Frontal cortex (tissue), 4 donors: ENCODE measurements around the gene SLC30A4. TPM values are rescaled to one million over a fixed set of nuclear protein-coding genes. Genes with fewer than 3 reads are reported as not detected.
A peak's percentile ranks its signal among the peaks of the same experiment; 100 is the strongest.
"Not testable (repeated sequence)": the region's sequence is repeated elsewhere in the genome, so short reads cannot be mapped to it uniquely, and the experiment has no call there.

Experiments used
- DNase-seq, 2 donors: peaks; one replicate each; pipeline ENCODE4 v3.0.0; 2012; ENCODE audit warnings: low spot score in 2 of 2
- FAIRE-seq: peaks from 2 replicates; lab custom pipeline; 2012; peaks lifted over from hg19 to GRCh38; lab: Jason Lieb, UNC
- total RNA-seq: library from RNA; depleted of rRNA; stranded (reverse); fragments of >200 nt; gene quantifications from one replicate; pipeline ENCODE4 v1.2.3, GENCODE V29; 2014
- donor health status: control.
- donor health status: control.
- donor health status: control.

Gene SLC30A4
- total RNA-seq, 1 donor from 2014 or later = 38.7 TPM

DNA sequence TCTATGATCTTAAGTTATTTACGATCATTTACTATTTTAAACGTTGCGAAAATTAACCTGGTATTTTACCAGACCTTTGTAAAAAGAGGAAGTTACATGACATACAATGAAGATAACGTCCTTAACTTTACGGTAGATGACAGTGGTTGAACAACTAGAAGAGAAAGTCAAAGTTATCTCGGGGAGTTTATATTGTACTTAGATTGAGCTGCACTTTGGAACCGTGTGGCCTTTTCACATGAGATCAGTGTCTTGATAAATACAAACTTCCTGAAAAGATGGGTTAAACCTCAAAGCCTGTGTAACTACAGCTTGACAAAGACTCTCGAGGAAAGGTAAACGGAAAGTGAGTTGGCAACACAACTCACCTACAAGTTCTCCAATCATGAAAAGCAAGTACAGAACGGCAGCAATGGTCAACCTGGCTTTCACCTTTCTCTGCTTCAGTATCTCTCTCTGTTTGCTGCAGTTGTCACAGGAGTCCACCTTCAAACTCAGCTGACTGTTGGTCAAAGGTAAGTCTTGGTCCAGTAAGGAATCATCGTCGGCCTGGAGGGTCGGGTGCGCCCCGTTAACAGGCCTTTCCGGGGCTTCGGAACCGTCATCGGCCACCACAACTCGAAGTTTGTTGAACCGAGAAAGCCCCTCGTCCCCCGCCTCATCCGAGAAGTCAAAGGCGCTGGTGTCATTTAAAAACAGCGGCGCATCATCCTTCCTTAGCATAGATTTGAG is 793 bp downstream of the SLC30A4 start:
- FAIRE-seq (no peak), DNase-seq (no peak)

DNA sequence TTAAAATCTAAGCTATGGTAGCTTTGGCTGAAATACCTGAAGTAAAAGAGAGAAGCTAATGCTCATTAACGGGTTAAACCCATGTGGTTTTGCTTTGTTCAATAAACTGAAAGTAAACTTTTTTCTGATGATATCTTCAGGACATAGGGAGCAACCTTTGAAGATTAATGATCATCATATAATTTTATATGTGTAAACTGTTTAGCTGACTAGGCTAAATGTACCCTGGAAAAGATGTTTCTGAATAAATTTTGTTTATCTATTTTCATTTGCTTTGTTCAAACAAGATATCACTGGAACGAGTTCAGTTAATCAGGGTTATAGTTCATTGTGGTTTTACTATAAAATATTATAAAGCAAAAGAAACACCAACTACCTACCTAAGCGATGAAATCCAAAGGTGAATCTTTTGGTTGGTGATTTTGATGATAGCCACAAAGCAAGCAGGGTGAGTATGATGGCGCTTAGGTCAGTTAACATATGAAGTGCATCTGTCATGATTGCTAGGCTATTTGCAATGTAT is 11.7 kb downstream of the SLC30A4 start:
- no peak for DNase-seq

DNA sequence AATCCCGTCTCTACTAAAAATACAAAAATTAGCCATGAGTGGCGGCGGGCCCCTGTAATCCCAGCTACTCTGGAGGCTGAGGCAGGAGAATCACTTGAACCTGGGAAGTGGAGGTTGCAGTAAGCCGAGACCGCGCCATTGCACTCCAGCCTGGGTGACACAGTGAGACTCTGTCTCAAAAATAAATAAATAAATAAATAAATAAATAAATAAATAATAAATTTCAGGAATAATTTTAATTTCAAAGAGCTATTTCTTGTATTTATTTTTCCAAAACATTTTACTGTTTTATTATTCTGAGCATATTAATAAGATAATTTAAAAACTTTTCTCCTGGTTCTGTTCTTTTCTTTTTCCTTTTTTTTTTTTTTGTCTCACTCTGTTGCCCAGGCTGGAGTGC is 15.4 kb downstream of the SLC30A4 start:
- not testable (repeated sequence) for DNase-seq, FAIRE-seq

More for the DNA sequence above, 11.7 kb downstream of the SLC30A4 start:
- FAIRE-seq = no peak

DNA sequence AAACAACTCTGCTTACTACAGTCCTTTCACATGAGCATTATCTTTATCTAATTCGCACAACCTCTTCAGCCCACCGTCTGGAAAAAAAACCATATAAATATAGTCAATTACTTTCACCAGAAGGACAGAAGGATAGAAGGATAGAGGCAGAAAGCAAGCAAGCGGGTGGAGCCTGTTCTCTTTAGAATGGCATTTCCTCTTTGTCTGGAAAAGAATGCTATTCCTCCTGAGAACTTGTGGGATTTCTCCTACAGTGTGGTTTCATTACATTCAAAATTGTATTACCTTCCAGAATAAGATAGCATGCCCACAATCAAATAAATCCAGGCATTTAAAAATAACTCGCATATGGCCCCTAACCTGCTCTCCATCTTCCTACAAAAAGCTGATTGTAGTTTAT is 23.1 kb downstream of the SLC30A4 start:
- no peak for FAIRE-seq
- DNase-seq = no peak

DNA sequence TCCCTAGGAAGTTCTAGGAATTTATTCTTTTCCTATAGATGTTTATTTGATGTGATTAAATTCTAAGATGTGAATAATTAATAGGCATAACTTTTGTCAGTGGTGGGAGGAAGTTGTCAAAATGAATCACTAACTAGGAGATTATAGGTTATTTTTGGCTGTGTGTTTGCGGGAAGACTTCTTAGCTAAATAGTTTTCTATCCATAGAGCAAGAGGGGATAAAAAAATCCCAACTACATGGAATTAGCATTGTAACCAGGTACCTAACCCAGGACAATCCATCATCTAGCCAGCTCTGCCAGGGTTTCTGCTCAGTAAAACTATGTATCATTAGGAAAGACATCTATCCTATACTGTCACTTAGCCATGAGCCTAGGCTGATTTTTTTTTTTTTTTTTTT is 23.9 kb downstream of the SLC30A4 start:
- no peak for FAIRE-seq
- no peak for DNase-seq

DNA sequence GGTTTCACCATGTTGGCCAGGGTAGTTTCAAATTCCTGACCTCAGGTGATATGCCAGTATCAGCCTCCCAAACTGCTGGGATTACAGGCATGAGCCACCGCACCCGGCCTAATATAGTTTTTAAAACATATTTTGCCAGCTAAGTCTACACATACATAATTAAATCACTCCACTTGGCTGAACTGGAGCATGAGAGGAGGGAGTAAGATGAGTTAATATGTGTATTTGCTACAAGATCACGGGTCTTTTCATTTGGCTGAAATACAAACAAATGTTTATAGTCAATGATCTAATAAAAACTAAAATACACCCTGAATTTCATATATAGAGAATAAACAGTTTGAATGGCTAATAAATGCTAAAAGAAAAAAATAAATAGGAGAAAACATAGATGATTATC is 25.3 kb downstream of the SLC30A4 start:
- DNase-seq = no peak
- FAIRE-seq = no peak

DNA sequence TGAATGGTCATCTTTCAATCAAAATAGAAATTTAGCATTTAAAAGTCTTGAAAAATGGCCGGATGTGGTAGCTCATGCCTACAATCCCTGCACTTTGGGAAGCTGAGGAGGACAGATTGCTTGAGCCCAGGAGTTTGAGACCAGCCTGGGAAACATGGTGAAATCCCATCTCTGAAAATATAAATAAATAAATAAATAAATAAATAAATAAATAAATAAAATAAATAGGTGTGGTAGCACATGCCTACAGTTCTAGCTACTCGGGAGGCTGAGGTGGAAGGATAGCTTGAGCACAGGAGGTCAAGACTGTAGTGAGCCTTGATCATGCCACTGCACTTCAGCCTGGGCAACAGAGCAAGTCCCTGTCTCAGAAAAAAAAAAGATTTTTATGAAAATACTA is 25.9 kb downstream of the SLC30A4 start:
- DNase-seq (no peak), FAIRE-seq (no peak)

DNA sequence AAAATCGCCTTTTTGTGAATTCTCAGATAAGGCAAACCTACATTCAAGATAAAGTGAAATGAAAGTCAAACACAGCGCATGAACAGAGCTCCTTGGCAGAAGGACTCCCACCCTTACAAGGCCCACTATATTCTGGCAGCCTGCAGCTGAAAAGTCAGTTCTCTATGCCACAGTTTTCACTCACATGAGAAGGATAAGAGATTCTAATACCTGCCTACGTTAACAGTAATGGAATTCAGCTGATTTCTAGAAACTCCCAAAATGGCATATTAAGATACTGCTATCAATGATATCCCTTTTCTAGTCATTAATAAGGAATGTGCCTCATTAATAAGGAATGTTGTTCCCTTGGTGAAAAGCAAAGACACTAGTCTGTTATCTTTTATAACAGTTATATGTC is 27.0 kb downstream of the SLC30A4 start:
- FAIRE-seq = no peak

DNA sequence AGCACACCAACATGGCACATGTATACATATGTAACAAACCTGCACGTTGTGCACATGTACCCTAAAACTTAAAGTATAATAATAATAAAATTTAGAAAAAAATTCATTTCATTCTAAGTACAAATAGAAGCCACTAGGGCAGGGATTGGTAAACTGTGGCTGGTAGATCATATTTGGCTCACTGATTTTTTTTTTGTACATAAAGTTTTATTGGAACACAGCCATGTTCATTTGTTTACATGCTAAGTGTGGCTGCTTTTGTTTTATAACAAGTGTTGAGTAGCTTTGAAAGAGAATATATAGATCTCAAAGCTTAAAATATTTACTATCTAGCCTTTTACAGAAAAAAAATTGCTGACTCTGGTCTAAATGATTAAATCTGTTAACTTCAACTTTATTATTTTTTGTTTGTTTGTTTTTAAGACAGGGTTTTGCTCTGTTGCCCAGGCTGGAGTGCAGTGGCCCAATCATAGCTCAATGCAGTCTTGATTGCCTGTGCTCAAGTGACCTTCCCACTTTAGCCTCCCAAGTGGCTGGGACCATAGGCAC is 32.8 kb downstream of the SLC30A4 start:
- DNase-seq (no peak), FAIRE-seq (no peak)

More for the DNA sequence above, 27.0 kb downstream of the SLC30A4 start:
- DNase-seq = no peak

DNA sequence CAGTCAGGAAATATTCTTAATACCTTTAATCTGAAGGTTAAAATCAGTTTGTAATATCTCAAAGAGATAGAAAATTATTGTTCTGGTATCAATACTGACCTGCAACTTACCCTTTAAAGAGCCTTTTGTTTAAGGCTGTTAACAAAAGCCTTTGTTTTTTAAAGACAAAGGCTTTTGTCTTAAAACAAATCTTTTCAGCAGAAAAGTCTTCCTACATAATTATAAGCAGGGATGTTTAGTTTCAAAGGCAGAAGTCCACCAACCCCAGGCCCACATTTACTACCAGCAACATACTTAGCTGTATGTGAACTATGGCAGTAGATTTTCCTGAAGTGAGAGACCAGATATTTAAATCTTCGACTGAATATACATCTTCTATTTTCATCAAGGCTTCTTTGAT is 36.2 kb downstream of the SLC30A4 start:
- DNase-seq (no peak), FAIRE-seq (no peak)

DNA sequence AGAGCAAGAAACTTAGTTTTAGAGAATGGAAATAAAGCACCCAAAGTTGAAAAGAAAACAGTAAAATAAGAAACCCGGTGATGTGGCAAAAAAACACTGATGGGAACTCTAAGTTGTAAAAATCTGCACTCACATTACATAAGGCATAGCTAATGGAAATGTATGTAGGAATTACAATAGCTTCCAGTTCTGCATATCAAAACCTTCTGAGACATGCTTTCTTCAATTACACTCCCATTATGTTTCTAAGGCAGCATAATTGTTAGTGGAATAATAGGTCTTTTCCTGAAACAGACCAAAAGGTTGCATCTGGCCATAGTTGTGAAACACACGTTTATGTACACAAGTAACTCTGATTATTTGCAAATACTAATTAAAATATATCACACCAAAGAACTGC is 41.4 kb downstream of the SLC30A4 start:
- FAIRE-seq (no peak), DNase-seq (no peak)

DNA sequence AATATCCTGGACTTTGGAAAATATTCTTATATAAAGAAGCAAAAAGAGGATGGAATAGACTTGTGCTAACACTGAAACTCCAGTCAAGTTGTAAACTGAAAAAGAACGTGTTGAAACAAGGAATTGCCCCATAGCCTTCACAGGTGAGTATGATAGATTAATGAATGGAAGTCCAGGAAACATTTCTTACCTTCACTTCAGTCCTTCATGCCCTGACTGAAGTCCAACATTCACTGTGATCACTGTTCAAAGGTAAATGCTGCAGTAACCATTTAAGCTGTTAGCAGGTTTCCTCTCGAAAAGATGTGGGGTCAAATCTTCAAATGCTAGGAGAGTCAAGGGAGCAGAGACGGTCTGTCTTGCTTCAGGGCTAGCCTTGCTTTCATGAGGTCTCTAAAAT is 46.1 kb downstream of the SLC30A4 start:
- DNase-seq = no peak

DNA sequence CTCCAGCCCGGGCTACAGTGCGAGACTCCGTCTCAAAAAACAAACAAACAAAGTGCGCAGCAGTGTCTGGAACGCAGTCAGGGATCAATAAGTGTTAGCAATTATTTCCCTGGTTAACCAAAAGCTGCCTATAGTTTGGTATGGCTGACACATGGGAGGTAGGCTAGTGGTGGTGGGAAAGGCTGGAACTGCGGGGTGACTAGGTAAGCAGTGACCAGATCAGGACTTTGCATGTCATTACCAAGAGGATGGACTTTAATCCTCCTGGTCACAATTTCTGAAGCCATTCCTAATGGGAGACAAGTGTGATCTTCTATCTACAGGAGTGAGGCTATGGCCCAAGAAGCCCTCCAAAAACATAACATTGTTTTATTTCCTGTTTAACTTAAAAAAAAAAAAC is 47.8 kb downstream of the SLC30A4 start:
- FAIRE-seq = no peak

More for the DNA sequence above, 46.1 kb downstream of the SLC30A4 start:
- FAIRE-seq = no peak

DNA sequence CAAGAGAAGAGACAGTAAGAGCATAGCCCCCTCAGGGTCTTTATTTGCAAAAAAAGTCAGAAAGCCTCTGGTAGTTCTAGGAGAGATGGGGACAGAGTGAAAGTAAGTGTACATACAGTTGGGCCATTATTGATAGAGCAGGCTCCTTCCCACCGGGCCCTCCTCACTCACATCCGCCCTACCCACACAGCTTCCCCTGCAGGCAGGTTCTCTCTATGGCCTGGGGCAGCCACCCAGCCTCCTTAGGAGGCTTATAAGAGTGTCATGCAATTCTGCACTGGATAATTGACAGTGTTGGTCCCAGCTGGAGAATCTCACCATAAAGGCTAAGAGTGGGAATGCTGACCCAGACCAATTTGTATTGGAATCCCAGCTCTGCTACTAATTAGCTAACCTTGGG is 49.5 kb downstream of the SLC30A4 start:
- no peak for FAIRE-seq

More for the DNA sequence above, 47.8 kb downstream of the SLC30A4 start:
- DNase-seq = no peak

DNA sequence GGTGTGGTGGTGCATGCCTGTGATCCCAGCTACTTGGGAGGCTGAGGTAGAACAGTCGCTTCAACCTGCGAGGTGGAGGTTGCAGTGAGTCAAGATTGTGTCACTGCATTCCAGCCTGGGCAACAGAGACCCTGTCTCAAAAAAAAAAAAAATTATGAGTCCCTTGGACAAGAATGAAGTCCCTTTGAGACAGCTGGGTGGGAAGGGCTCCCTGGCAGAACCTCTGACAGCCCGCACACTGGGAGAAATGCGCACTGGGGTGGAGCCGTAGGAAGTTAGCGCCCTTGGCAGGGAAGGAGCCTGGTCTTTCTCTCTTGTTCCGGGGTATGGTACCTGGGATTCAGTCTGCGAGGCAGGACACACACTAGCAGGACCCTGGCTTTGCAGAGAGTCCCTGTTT is 51.4 kb downstream of the SLC30A4 start:
- DNase-seq (no peak), FAIRE-seq (no peak)

More for the DNA sequence above, 49.5 kb downstream of the SLC30A4 start:
- no peak for DNase-seq

DNA sequence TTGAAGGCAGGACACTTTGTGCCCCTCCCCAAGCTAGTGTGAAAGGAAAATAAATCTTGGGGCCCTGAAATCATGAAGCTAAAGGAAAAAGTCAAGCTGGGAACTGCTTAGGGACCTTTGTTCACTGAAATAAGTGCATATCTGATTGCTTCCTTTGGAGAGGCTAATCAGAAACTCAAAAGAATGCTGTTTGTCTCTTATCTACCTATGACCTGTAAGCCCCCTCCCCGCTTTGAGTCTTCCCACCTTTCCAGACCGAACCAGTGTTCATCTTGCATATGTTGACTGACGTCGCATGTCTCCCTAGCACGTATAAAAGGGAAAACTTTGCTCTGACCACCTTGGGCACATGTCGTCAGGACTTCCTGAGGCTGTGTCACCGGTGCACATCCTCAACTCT is 53.1 kb downstream of the SLC30A4 start:
- no peak for DNase-seq

DNA sequence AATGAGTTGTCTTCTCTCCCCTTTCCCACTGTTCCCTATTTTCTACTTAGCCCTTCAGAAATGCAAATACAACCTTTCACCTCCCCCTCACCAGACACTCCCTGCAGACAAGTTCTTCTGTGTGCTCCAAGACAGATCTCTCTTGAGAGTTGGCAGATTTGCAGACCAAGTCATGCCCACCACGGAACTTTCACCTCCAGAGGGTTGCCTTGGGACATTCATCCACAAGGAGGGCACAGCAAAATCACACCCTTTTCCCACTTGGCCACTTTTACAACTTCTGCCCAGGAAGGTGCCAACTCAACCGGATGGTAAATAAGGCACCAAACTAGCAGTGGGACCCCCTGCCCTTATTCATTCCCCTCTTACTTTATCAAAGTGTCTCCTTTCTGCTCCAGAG is 53.5 kb downstream of the SLC30A4 start:
- FAIRE-seq (no peak), DNase-seq (no peak)

More for the DNA sequence above, 53.1 kb downstream of the SLC30A4 start:
- FAIRE-seq = no peak

DNA sequence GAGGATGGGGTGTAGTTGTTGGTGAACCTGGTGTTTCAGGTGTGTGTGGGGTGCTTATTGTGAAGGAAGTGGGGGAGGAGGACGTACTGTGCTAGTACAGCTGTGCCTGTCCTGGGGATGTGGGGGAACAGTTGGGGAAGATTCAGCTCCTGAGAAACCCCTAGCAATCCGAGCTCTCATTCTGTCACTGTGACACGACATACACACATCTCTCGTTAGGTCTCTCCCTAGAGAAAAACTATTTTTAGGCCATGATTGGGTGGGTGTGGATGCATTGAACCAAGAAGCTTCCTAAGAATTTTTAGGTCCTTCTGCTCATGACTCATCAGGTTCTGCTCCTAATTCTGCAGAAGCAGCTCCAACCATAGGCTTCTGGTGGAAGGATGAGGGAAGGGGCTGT is 54.3 kb downstream of the SLC30A4 start:
- FAIRE-seq = no peak
- DNase-seq = no peak

DNA sequence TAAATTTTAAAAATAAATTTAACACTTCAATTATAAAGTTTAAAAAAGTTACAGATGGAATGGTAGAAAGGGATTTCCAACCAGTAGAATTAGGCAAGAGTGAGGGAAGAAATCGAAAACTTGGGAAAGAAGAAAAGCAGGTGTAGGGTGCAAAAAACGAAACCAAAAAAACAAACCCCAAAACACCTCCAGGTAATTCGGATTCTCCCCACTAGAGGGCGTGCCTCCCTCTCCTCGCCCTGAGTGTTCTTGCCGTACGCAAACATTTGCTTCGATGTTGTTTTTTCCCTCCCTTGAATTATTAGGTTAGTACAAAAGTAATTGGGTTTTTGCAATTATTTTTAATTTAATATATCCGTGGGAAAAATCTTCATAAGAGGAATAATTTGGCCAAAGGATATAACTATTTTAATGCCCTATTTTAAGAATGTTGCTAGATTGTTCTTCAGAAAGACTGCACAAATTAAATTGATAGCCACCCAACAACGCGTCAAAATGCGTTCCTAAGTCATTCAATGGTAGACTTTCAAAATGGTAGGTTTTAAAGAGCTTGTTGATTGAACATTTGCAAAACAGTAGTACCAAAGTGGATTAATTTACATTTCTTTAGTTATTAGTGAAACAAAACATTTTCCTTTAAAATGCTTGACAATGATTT is 63.7 kb downstream of the SLC30A4 start:
- DNase-seq (peak; percentile 62 to 68), FAIRE-seq (peak; percentile 56)

DNA sequence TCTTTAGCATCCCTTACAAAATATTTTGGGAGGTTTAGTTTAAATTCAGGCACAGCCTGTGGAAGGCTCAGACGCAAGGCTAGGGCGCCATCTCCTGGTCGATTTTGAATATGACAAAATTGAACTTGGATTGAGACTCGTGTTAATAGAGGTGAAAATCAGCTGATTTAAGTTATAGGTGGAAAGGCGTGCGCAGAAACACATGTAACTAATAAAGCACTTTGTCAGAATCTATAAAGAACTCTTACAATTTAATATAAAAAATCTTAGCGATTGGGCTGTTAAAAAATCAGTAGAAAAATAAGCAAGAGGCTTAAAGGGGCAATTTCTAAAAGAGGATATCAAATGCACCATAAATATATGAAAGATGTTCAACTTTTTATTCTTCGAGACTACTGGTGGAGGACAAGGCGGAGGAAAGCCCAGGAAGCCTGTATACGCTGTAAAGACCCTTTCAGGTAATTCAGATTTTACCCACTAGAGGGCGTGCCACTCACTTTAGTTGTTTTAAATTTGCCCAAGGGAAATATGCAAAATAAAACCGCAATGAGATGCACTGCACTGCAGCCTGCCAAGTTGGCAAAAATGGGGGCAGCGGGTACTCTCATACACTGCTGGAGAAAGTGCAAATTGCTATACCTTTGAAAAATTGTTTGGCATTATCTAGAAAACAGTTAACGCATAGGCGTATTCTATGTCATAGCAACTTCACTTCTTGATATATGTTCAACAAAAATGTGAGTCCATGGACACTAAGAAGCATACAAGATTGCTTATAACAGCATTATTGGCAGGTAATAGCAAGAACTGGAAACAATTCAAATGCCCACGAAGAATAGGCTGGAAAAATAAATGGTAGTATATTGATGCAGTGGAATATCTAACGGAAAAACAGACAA is 64.7 kb downstream of the SLC30A4 start:
- DNase-seq (peak; percentile 74 to 78), FAIRE-seq (no peak)
